ENCODE results near the gene WFDC1. TPM values are rescaled to one million over a fixed set of nuclear protein-coding genes. Genes with fewer than 3 reads are reported as not detected.

Gene WFDC1
- total RNA-seq, 1 donor from 2014 or later: 0.34 TPM

DNA sequence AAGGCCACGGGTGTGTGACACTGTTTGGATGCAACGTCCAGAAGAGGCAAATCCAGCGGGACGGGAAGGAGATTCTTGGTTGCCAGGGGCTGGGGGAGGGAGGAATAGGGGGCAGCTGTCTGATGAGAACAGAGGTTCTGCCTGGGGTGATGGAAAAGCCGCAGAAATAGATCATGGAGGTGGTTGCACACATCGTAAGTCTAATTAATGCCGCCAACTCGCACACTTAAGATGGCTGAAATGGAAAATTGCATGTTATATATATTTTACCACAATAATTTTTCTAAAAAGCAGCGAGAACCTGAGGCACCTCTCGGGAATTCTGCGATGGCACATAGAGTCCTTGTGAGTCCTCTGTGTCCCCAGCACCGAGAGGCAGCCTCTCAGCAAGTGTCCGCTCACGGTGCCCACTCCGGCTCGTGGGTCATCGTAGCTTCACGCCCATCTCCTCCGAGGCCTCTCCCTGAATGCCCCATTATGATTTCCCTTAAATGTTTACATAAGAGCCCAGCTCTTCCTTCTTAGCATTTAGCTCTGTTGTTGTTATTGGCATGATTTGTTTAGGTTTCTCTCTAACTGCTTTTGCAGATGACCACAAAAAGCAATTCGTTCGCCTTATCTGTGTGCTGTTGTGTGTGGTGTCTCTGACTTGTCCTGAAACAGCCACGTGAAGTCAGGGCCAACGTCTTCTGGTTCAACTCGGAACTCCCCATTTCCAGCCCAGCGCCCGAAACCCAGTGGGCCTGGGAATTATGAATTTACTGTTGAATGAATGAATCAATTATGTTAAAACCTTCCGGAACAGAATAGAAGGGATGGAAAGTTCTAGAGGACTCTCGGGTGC lies 7.7 kb downstream of the WFDC1 start:
- peaks cover 10% of the 10 kb centered on the region for H3K4me1 Mint-ChIP-seq (ENCODE audit: low read depth, unreplicated experiment)
- DNase-seq (ENCODE audit: low read depth) (peak; percentile 19), FAIRE-seq (no peak)
- no peak overlapping the region for H3K9ac ChIP-seq (ENCODE audit: low read length)
- H3K36me3 Mint-ChIP-seq (ENCODE audit: low read depth, unreplicated experiment): no peaks in the 10 kb centered on the region
- H3K27me3 ChIP-seq (ENCODE audit: insufficient read depth, low read length): peaks cover 41% of the 10 kb centered on the region
- TF ChIP-seq EZH2 (IDR thresholded peaks at IDR 0.05; ENCODE audit: insufficient read depth, low read length): no peak
- TF ChIP-seq, protein P1, sequence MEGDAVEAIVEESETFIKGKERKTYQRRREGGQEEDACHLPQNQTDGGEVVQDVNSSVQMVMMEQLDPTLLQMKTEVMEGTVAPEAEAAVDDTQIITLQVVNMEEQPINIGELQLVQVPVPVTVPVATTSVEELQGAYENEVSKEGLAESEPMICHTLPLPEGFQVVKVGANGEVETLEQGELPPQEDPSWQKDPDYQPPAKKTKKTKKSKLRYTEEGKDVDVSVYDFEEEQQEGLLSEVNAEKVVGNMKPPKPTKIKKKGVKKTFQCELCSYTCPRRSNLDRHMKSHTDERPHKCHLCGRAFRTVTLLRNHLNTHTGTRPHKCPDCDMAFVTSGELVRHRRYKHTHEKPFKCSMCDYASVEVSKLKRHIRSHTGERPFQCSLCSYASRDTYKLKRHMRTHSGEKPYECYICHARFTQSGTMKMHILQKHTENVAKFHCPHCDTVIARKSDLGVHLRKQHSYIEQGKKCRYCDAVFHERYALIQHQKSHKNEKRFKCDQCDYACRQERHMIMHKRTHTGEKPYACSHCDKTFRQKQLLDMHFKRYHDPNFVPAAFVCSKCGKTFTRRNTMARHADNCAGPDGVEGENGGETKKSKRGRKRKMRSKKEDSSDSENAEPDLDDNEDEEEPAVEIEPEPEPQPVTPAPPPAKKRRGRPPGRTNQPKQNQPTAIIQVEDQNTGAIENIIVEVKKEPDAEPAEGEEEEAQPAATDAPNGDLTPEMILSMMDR (IDR thresholded peaks at IDR 0.05; ENCODE audit: insufficient read depth, low read depth, low read length): no peak
- H3K9me3 Mint-ChIP-seq (ENCODE audit: unreplicated experiment): no peaks in the 10 kb centered on the region
- no peaks in the 10 kb centered on the region for H3K36me3 ChIP-seq (ENCODE audit: insufficient read depth, low read length)
- H3K4me2 ChIP-seq (ENCODE audit: low read length): no peak overlapping the region
- H3K27ac ChIP-seq (ENCODE audit: low read depth, low read length): no peak overlapping the region
- no peak overlapping the region for H3K4me3 ChIP-seq (ENCODE audit: insufficient read depth, low read depth, low read length)
- H3K9me3 ChIP-seq (ENCODE audit: insufficient read depth, low read depth, low read length): no peaks in the 10 kb centered on the region
- no peaks in the 10 kb centered on the region for H3K79me2 ChIP-seq (ENCODE audit: insufficient read depth, low read length)
- H3K4me3 Mint-ChIP-seq (ENCODE audit: unreplicated experiment): no peak overlapping the region
- H4K20me1 ChIP-seq (ENCODE audit: insufficient read depth, low read length): no peaks in the 10 kb centered on the region
- H3K27ac Mint-ChIP-seq (ENCODE audit: unreplicated experiment): no peak overlapping the region
- H3K4me1 ChIP-seq (ENCODE audit: insufficient read depth, low read length): no peaks in the 10 kb centered on the region
- H2AFZ ChIP-seq (ENCODE audit: low read depth, low read length): no peak overlapping the region
- peaks cover 56% of the 10 kb centered on the region for H3K27me3 Mint-ChIP-seq (ENCODE audit: low read depth, unreplicated experiment)

DNA sequence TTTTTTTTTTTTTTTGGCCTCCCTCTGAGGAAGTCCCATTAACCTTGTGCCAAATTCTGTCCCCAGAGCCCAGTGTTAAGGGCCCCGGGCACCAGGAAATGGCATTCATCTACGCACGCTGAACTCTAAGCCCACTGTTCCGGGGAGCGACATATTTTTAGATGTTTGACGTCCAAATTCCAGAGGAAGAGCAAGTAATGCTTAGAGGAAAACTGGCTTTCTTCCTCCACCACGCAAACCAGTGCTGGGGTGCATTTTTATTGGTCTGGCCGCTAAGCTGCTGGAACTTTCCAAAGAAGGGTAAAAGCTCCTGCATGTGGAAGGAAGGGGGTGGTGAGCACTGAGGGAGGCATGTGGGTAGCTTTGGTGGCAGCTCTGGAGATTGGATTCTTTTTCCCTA lies 8.3 kb downstream of the WFDC1 start:
- H3K4me3 ChIP-seq (ENCODE audit: insufficient read depth, low read depth, low read length): no peak overlapping the region
- no peaks in the 10 kb centered on the region for H3K79me2 ChIP-seq (ENCODE audit: insufficient read depth, low read length)
- no peak overlapping the region for H3K27ac ChIP-seq (ENCODE audit: low read depth, low read length)
- Mint-ChIP-seq H3K9me3 (ENCODE audit: unreplicated experiment) (no peaks in the 10 kb centered on the region), H3K4me1 (ENCODE audit: low read depth, unreplicated experiment) (peaks cover 10% of the 10 kb centered on the region), H3K27ac (ENCODE audit: unreplicated experiment) (no peak overlapping the region), H3K27me3 (ENCODE audit: low read depth, unreplicated experiment) (peaks cover 61% of the 10 kb centered on the region), H3K4me3 (ENCODE audit: unreplicated experiment) (no peak overlapping the region), H3K36me3 (ENCODE audit: low read depth, unreplicated experiment) (no peaks in the 10 kb centered on the region)
- no peaks in the 10 kb centered on the region for H3K36me3 ChIP-seq (ENCODE audit: insufficient read depth, low read length)
- no peaks in the 10 kb centered on the region for H3K9me3 ChIP-seq (ENCODE audit: insufficient read depth, low read depth, low read length)
- peak; percentile 80 for DNase-seq (ENCODE audit: low read depth)
- no peaks in the 10 kb centered on the region for H3K4me1 ChIP-seq (ENCODE audit: insufficient read depth, low read length)
- peak overlapping the region; percentile 20 for H3K4me2 ChIP-seq (ENCODE audit: low read length)
- no peaks in the 10 kb centered on the region for H4K20me1 ChIP-seq (ENCODE audit: insufficient read depth, low read length)
- no peak for FAIRE-seq
- no peak overlapping the region for H2AFZ ChIP-seq (ENCODE audit: low read depth, low read length)
- H3K27me3 ChIP-seq (ENCODE audit: insufficient read depth, low read length): peaks cover 41% of the 10 kb centered on the region
- TF ChIP-seq EZH2 (IDR thresholded peaks at IDR 0.05; ENCODE audit: insufficient read depth, low read length): no peak
- TF ChIP-seq, protein P1 (IDR thresholded peaks at IDR 0.05; ENCODE audit: insufficient read depth, low read depth, low read length): no peak
- H3K9ac ChIP-seq (ENCODE audit: low read length): no peak overlapping the region

DNA sequence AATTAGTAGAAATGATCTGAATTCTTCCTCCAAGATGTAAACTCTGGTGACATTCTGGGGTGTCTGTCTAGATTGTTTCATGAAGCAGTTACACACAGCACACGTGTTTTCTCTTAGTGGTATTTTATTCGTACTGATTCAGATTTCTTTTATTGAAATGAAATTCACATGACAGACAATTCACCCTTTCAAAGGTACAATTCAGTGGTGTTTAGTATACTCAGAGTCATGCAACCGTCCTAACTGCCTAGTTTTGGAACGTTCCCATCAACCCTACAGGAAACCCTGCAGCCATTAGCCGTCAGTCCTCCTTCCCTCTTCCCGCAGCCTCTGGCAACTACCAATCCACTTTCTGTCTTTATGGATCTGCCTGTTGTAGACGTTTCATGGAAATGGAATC lies 8.8 kb downstream of the WFDC1 start:
- no peaks in the 10 kb centered on the region for H3K9me3 ChIP-seq (ENCODE audit: insufficient read depth, low read depth, low read length)
- no peak for DNase-seq (ENCODE audit: low read depth)
- H3K79me2 ChIP-seq (ENCODE audit: insufficient read depth, low read length): no peaks in the 10 kb centered on the region
- no peaks in the 10 kb centered on the region for H3K36me3 ChIP-seq (ENCODE audit: insufficient read depth, low read length)
- no peaks in the 10 kb centered on the region for H4K20me1 ChIP-seq (ENCODE audit: insufficient read depth, low read length)
- no peaks in the 10 kb centered on the region for H3K4me1 ChIP-seq (ENCODE audit: insufficient read depth, low read length)
- peak; percentile 13 for FAIRE-seq
- H3K4me2 ChIP-seq (ENCODE audit: low read length): no peak overlapping the region
- H3K4me3 Mint-ChIP-seq (ENCODE audit: unreplicated experiment): no peak overlapping the region
- H3K27ac ChIP-seq (ENCODE audit: low read depth, low read length): no peak overlapping the region
- peaks cover 10% of the 10 kb centered on the region for H3K4me1 Mint-ChIP-seq (ENCODE audit: low read depth, unreplicated experiment)
- no peak overlapping the region for H3K4me3 ChIP-seq (ENCODE audit: insufficient read depth, low read depth, low read length)
- H3K27me3 ChIP-seq (ENCODE audit: insufficient read depth, low read length): peaks cover 41% of the 10 kb centered on the region
- H2AFZ ChIP-seq (ENCODE audit: low read depth, low read length): no peak overlapping the region
- no peaks in the 10 kb centered on the region for H3K9me3 Mint-ChIP-seq (ENCODE audit: unreplicated experiment)
- peaks cover 60% of the 10 kb centered on the region for H3K27me3 Mint-ChIP-seq (ENCODE audit: low read depth, unreplicated experiment)
- no peaks in the 10 kb centered on the region for H3K36me3 Mint-ChIP-seq (ENCODE audit: low read depth, unreplicated experiment)
- no peak overlapping the region for H3K27ac Mint-ChIP-seq (ENCODE audit: unreplicated experiment)
- no peak overlapping the region for H3K9ac ChIP-seq (ENCODE audit: low read length)
- no peak for TF ChIP-seq EZH2 (IDR thresholded peaks at IDR 0.05; ENCODE audit: insufficient read depth, low read length)
- TF ChIP-seq, protein P1 (IDR thresholded peaks at IDR 0.05; ENCODE audit: insufficient read depth, low read depth, low read length): no peak

Measured in astrocyte (in vitro differentiated cells and primary cell).